GM12878 (cell line): Measurements from ENCODE around the gene RTEL1.

Source experiments
- EGR1 ChIP-seq, 2 experiments: IDR thresholded peaks; 1 replicate in 1 of 2; 2 replicates in 1 of 2; pipeline ENCODE4 v1.6.1; 2011 to 2012; ENCODE audit warnings: low read depth in 2 of 2, low read length in 2 of 2, borderline replicate concordance in 1 of 2, mild to moderate bottlenecking in 1 of 2, moderate library complexity in 1 of 2
- EZH2 ChIP-seq: IDR thresholded peaks from 2 replicates; pipeline ENCODE4 v1.6.1; 2012; ENCODE audit warnings: low read depth, mild to moderate bottlenecking, control low read depth, inconsistent platforms, low read length, borderline replicate concordance; ENCODE audit not compliant: control insufficient read depth
- JUNB ChIP-seq: IDR thresholded peaks from 2 replicates; pipeline ENCODE4 v1.6.1; 2016; ENCODE audit warnings: antibody characterized with exemption, mild to moderate bottlenecking
- MYC ChIP-seq: IDR thresholded peaks from 2 replicates; pipeline ENCODE4 v1.6.1; 2011; ENCODE audit warnings: mild to moderate bottlenecking, low read length, moderate library complexity, inconsistent platforms; ENCODE audit not compliant: insufficient read depth, insufficient replicate concordance, insufficient read length, severe bottlenecking
- POLR2AphosphoS5 ChIP-seq: IDR thresholded peaks from 2 replicates; pipeline ENCODE4 v1.6.1; 2011; ENCODE audit warnings: mild to moderate bottlenecking, low read length, inconsistent platforms
- RAD21 ChIP-seq: IDR thresholded peaks from 2 replicates; pipeline ENCODE4 v1.6.1; 2011; ENCODE audit warnings: mild to moderate bottlenecking, low read depth, low read length, moderate library complexity; ENCODE audit not compliant: insufficient read depth
- SPI1 ChIP-seq: IDR thresholded peaks from 2 replicates; pipeline ENCODE4 v1.6.1; 2011; ENCODE audit warnings: low read depth, mild to moderate bottlenecking, low read length, moderate library complexity, borderline replicate concordance; ENCODE audit not compliant: insufficient read depth
- TARDBP ChIP-seq: IDR thresholded peaks from 2 replicates; pipeline ENCODE4 v1.6.1; 2016; ENCODE audit warnings: borderline replicate concordance
- ZNF274 ChIP-seq: IDR thresholded peaks from one replicate; pipeline ENCODE4 v1.8.0; 2011; ENCODE audit not compliant: insufficient read length, insufficient read depth
- TF ChIP-seq, protein P1 (sequence below), 3 experiments: IDR thresholded peaks in 2 of 3; conservative IDR thresholded peaks in 1 of 3; 2 replicates each; pipeline ENCODE4 v1.5.1; 2011; ENCODE audit warnings: low read depth in 3 of 3, low read length in 3 of 3, mild to moderate bottlenecking in 3 of 3, control low read depth in 2 of 3, moderate library complexity in 2 of 3, inconsistent platforms in 1 of 3, mixed read lengths in 1 of 3; ENCODE audit not compliant: control insufficient read depth in 2 of 3, insufficient read depth in 1 of 3; ENCODE audit errors: extremely low read depth in 1 of 3
- TF ChIP-seq, protein P2 (sequence below): fragments of 450-650 bp; IDR thresholded peaks from 2 replicates; pipeline ENCODE4 v1.6.1; 2016; ENCODE audit warnings: mild to moderate bottlenecking
- TF ChIP-seq, protein P3 (sequence below): fragments of 450-650 bp; IDR thresholded peaks from 2 replicates; pipeline ENCODE4 v1.6.1; 2017; ENCODE audit warnings: mild to moderate bottlenecking, moderate library complexity
- TF ChIP-seq, protein P4 (sequence below): fragments of 450-650 bp; IDR thresholded peaks from 2 replicates; pipeline ENCODE4 v1.6.1; 2017; ENCODE audit warnings: mild to moderate bottlenecking

DNA sequence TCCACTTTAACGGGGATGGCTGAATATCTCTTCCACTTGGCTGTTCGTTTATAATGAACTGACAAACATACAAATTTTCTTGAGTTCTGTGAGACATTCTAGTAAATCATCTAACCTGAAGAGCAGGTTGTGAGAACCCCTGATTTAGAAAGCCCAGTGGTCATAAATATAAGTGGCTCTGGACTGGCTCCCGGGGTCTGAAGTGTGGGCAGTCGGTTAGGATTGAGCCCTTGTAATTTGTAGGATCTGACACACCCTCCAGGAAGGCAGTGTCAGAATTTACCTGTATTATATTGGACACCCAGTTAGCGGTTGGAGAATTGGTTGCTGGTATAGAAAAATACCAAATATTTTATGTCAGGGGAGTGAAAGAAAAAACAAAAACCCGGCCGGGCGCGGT lies 24.4 kb upstream of the RTEL1 start:
- TF ChIP-seq, protein P1, sequence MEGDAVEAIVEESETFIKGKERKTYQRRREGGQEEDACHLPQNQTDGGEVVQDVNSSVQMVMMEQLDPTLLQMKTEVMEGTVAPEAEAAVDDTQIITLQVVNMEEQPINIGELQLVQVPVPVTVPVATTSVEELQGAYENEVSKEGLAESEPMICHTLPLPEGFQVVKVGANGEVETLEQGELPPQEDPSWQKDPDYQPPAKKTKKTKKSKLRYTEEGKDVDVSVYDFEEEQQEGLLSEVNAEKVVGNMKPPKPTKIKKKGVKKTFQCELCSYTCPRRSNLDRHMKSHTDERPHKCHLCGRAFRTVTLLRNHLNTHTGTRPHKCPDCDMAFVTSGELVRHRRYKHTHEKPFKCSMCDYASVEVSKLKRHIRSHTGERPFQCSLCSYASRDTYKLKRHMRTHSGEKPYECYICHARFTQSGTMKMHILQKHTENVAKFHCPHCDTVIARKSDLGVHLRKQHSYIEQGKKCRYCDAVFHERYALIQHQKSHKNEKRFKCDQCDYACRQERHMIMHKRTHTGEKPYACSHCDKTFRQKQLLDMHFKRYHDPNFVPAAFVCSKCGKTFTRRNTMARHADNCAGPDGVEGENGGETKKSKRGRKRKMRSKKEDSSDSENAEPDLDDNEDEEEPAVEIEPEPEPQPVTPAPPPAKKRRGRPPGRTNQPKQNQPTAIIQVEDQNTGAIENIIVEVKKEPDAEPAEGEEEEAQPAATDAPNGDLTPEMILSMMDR (IDR thresholded peaks at IDR 0.05 in 2 of 3, conservative IDR thresholded peaks at IDR 0.05 in 1 of 3; ENCODE audit: control insufficient read depth in 2 of 3, extremely low read depth in 1 of 3, insufficient read depth in 1 of 3, low read depth in 3 of 3, low read length in 3 of 3) = no peak
- TF ChIP-seq EZH2 = no peak
- TF ChIP-seq, protein P2, sequence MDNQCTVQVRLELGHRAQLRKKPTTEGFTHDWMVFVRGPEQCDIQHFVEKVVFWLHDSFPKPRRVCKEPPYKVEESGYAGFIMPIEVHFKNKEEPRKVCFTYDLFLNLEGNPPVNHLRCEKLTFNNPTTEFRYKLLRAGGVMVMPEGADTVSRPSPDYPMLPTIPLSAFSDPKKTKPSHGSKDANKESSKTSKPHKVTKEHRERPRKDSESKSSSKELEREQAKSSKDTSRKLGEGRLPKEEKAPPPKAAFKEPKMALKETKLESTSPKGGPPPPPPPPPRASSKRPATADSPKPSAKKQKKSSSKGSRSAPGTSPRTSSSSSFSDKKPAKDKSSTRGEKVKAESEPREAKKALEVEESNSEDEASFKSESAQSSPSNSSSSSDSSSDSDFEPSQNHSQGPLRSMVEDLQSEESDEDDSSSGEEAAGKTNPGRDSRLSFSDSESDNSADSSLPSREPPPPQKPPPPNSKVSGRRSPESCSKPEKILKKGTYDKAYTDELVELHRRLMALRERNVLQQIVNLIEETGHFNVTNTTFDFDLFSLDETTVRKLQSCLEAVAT = no peak
- no peak for TF ChIP-seq MYC
- no peak for TF ChIP-seq JUNB
- no peak for TF ChIP-seq ZNF274
- TF ChIP-seq, protein P3, sequence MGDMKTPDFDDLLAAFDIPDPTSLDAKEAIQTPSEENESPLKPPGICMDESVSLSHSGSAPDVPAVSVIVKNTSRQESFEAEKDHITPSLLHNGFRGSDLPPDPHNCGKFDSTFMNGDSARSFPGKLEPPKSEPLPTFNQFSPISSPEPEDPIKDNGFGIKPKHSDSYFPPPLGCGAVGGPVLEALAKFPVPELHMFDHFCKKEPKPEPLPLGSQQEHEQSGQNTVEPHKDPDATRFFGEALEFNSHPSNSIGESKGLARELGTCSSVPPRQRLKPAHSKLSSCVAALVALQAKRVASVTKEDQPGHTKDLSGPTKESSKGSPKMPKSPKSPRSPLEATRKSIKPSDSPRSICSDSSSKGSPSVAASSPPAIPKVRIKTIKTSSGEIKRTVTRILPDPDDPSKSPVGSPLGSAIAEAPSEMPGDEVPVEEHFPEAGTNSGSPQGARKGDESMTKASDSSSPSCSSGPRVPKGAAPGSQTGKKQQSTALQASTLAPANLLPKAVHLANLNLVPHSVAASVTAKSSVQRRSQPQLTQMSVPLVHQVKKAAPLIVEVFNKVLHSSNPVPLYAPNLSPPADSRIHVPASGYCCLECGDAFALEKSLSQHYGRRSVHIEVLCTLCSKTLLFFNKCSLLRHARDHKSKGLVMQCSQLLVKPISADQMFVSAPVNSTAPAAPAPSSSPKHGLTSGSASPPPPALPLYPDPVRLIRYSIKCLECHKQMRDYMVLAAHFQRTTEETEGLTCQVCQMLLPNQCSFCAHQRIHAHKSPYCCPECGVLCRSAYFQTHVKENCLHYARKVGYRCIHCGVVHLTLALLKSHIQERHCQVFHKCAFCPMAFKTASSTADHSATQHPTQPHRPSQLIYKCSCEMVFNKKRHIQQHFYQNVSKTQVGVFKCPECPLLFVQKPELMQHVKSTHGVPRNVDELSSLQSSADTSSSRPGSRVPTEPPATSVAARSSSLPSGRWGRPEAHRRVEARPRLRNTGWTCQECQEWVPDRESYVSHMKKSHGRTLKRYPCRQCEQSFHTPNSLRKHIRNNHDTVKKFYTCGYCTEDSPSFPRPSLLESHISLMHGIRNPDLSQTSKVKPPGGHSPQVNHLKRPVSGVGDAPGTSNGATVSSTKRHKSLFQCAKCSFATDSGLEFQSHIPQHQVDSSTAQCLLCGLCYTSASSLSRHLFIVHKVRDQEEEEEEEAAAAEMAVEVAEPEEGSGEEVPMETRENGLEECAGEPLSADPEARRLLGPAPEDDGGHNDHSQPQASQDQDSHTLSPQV = no peak
- TF ChIP-seq, protein P4, sequence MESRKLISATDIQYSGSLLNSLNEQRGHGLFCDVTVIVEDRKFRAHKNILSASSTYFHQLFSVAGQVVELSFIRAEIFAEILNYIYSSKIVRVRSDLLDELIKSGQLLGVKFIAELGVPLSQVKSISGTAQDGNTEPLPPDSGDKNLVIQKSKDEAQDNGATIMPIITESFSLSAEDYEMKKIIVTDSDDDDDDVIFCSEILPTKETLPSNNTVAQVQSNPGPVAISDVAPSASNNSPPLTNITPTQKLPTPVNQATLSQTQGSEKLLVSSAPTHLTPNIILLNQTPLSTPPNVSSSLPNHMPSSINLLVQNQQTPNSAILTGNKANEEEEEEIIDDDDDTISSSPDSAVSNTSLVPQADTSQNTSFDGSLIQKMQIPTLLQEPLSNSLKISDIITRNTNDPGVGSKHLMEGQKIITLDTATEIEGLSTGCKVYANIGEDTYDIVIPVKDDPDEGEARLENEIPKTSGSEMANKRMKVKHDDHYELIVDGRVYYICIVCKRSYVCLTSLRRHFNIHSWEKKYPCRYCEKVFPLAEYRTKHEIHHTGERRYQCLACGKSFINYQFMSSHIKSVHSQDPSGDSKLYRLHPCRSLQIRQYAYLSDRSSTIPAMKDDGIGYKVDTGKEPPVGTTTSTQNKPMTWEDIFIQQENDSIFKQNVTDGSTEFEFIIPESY = no peak
- TF ChIP-seq SPI1 = no peak
- no peak for TF ChIP-seq POLR2AphosphoS5
- TF ChIP-seq RAD21 = no peak
- TF ChIP-seq EGR1 (IDR thresholded peaks at IDR 0.05; ENCODE audit: borderline replicate concordance in 1 of 2, low read depth in 2 of 2, low read length in 2 of 2) = no peak
- no peak for TF ChIP-seq TARDBP
